NCI-H510A treated with DMSO at 0.1 percent for 48 hours (cell line): ENCODE data around the gene FOXP2.
A peak's percentile ranks its signal among the peaks of the same experiment; 100 is the strongest.
"Not testable (repeated sequence)": the region's sequence is repeated elsewhere in the genome, so short reads cannot be mapped to it uniquely, and the experiment has no call there.

Source experiments
- DNase-seq: peaks from one replicate; lab custom pipeline; 2025; lab: John Stamatoyannopoulos, UW

Gene FOXP2

GRCh38 chr7:114502454-114503254, 88.0 kb downstream of the FOXP2 start:
- DNase-seq = peak; percentile 8

DNA sequence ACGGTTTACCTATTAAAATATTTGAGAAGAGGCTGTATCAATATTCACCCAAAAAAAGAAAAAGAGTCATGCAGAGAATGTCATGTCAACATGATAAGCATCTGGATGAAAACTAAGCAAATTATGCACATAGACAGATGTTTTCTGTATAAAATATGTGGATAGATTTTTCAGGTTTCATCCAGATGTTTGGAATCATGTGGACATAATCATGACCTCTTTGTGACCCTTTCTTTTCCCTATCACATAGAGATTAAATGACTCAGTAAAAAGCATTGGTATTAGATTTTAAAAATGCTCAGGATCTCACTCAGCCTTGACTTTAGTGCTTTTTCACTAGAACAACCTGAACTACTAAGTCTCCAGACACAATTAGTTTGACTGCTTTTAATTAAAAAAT, 90.0 kb downstream of the FOXP2 start:
- DNase-seq = no peak

DNA sequence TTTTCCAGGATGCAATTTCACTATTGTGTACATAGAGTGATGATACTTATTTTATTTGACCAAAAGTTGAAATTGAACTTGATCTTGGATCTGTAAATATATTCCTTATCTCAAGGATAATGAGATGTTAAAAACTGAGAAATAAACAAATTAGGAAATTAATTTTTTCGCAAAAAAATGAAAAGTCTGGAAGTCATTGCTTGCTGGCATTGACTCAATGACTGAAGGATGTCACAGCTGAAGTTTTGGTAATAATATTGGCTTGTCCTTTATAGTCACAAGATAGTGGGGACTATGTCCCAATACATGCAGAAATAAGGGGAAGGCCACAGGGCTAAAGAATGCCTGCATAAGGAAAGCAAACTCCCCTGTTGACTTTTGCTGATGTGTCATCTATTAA, 92.8 kb downstream of the FOXP2 start:
- DNase-seq = no peak

GRCh38 chr7:114508086-114508485, 93.5 kb downstream of the FOXP2 start:
- no peak for DNase-seq

- not testable (repeated sequence) for DNase-seq
Measured at GRCh38 chr7:114510824-114511223, 96.2 kb downstream of the FOXP2 start.

DNA sequence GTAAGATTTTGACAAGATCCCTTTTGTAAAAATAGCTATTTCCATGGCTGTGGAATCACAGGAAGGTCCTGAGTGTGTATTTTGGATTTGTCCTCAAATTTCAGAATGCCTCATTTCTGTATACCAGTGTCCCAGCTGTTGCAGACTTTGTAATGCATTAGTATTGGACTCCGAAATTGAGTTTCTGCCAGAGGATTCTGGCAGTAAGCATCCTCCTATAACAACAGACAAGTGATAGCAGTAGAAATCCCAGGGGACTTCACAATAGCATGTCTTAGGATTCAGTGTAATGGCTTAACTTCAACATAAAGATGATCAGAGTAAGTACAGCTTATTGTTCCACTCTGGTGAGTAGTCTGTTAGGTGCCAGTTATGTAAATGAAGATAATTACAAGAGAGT, 104.6 kb downstream of the FOXP2 start:
- DNase-seq = no peak

GRCh38 chr7:114522081-114522480, 107.5 kb downstream of the FOXP2 start:
- DNase-seq = no peak

DNA sequence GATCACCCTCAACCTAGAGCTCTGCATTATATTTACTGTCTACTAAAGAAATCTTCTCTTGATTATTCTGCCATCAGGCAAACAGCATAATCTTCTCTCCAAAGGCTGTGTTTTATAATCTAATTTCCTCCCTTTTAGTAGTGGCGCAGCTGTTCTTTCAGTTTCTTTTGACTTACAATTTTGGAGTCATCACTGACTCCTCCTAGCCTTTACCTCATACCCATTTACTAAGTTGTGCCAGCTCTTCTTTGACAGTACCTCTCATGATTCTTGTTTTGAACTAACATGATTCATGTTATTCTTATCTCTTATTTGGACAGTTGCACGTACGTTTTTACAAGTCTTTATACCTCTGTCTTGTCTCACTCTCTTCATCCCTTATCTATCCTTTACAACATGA, 113.0 kb downstream of the FOXP2 start:
- no peak for DNase-seq

DNA sequence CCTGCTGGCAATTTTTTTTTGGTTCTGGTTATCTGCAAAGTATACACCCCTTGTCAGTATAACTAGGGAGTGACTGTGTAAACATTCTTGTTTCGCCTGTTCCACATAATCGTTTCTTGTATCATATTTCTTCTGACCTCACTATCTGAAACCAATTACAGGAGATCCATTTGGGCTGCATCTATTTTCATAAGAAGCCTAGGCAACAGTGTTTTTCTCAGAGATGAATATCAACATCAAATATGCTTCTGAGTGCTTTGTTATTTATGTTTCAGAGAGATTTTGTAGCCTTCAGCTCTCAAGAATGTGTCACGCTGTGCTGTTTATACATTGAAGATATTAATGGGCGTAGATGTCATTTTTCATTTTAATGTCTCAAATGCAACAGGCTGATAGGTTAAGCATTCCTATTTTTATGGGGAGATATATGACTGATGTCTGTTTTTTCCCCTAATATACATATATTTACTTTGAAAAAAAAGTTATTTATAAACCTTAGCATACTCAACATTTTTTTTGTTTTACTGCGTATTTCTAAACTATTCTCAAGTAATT, 115.5 kb downstream of the FOXP2 start:
- DNase-seq = peak; percentile 52

DNA sequence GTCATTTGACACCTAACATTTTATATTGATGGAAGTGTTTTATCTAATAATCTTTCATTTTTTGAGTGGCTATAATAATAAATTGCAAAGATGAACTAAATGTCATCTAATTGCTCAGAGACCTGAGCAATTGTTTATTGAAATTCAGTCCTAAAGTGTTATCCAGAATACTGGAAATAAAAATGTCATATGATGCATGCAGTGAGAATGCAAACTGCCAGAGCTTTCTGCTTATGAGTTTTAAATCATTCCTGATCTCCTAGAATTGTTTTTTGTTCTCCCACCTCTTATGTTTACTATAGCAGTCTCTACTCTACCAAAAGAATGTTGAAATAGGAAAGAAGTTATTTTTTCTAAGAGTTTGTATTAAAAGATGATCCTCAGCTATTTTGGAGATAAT, 116.7 kb downstream of the FOXP2 start:
- DNase-seq = no peak

DNA sequence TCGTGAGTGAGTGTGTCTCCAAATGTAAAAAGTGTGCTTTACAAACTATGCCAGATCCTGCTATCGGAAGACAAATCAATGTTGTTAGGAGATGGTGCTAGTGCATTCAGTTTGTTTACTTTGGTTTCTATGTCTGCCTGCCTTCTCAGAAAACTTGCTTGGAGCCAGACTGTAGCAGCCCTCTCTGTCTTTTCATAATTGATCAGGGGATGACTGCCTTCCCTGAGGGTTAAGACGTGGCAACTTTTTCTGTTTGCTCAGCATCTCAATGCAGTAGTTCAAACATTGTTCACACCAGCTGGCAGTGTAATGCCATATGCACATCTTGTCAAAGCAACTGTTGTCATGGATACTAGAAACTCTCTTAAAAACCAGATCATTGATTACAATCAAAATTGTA, 118.5 kb downstream of the FOXP2 start:
- DNase-seq = peak; percentile 78

- DNase-seq = no peak
Measured at GRCh38 chr7:114534953-114535352, 120.3 kb downstream of the FOXP2 start.

DNA sequence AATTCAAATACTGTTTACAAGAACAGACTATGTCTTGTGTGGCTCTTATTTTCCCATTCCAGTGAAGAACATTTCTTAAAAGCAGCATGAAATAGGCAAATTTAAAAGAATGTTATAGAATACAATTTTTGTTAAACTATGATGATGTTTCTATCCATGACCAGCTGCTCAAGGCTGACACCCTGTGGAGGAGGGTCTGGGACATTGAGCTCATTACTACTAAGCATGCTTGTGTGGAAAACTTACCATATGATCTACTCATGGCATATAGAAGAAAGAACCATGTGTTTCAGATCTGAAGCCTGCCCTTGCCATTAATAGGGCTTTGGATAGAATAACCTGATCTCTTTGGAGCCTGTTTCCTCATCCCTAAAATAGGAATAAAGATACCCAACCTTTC, 125.0 kb downstream of the FOXP2 start:
- DNase-seq = peak; percentile 9

- DNase-seq = no peak
Measured at GRCh38 chr7:114540291-114540690, 125.7 kb downstream of the FOXP2 start.

DNA sequence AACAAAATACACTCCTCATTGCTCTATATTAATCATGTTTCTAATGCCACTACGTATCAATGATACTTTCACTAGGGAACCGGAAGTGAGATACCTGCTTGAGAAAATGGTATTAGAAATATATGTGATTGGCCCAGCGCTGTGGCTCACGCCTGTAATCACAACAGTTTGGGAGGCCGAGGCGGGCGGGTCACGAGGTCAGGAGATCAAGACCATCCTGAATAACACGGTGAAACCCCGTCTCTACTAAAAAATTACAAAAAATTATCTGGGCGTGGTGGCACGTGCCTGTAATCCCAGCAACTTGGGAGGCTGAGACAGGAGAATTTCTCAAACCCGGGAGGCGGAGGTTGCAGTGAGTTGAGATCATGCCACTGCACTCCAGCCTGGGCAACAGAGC, 132.7 kb downstream of the FOXP2 start:
- DNase-seq = not testable (repeated sequence)

DNA sequence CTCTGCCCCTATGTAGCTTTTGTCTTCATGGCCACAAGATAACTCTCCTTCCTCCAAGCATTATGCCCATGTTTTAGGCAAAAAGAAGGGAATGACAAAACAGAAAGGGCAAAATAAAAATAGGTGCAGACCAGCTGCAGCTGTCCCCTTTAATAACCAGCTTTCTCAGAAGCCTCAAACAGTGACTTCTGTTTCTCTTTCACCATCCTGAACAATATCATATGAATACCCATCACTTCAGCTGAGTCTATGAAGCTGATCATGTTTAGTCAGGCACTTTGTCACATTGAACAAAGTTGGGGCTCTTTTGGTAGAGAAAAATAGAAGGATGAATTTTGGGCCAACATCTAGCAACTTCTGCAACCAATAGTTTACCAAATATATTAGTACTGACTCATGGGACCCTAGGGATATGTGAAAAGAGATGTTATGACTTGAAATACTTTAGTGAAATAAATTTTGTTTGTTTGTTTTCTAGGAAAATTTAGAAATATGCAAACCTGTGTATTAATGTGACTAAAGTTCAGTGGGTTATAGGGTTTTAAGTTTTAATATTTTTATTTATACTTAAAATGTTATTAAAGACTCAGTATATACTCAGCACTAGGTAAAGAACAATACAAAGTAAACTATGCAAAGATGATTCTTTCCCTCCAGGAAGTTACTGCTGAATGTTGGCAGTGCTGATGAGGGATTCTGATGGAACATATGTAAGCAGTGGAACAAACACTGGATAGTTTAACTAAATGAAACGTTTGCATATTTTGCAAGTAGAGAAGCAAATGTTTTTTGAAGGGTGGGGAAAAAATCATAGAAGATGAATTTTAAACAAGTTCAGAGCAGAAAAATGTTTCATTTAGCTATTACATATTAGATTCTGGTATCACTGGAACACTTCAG, 133.7 kb downstream of the FOXP2 start:
- no peak for DNase-seq

DNA sequence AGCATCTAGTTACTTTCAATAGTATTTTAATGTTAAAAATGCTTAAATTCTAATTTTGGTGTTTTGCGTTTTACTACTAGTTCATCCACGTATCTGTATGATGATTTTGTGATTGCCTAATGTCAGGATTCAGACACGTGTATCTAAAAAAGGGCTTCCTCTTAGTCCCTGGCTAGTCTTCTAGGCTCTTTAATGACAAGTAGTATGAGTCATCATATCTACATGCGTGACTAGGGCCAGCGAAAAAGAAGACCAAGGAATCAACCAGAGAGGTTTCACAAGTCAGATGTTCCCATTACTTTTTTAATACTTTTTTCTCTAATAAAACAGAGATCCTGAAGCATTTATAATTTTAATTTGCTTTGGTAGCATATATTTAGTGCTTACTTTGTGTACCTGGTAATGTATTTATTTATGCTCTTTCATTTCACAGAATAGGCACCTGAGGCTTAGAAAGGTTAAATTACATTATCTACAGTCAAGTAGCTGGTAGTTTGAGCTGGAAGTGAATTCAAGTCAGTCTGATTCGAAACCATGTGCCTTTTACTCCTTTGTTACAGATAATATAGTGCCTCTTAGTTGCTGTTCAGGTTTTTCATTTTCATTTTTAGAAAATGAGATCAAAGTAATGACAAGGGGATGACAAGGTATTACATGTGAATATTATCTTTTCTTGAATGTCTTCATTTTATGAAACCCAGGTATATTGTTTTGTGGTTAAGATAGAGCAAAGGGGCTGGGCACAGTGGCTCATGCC, 140.3 kb downstream of the FOXP2 start:
- DNase-seq = peak; percentile 51

DNA sequence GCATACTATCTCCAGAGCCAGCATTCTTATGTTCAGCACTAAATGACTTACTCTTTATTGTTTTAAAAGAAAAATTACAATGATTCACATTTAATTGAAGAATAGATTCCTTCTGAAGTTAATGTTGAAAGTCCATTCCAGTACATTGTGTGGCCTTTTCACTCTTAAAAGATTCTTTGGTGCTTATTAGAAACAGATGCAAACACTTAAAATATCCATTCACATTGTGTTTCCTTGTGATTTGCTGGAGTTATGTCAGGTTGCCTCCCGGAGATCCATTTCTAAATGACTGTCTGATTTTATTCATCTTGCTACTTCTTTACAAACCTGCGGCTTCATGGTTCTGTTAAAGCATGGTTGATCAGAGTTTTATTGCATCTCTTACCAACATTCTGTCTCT, 152.8 kb downstream of the FOXP2 start:
- no peak for DNase-seq

DNA sequence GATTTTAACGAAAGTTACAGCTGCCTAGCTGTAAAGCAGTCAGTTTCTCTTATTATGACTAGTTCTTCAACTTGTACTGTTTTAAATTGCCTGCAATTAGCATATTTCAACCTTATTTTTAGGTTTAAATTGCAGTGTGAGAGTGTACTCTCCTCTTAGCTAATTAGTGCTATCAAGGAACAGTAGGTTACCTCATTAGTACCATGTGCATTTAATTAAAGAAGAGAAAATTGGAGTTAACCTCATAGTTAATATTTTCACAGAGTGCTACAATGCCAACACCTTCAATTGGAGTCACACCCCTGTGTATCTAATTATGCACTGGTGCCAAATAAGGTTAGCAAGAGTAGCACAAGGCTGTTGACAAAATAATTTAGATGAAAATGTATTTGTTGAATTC, 154.6 kb downstream of the FOXP2 start:
- DNase-seq = no peak

DNA sequence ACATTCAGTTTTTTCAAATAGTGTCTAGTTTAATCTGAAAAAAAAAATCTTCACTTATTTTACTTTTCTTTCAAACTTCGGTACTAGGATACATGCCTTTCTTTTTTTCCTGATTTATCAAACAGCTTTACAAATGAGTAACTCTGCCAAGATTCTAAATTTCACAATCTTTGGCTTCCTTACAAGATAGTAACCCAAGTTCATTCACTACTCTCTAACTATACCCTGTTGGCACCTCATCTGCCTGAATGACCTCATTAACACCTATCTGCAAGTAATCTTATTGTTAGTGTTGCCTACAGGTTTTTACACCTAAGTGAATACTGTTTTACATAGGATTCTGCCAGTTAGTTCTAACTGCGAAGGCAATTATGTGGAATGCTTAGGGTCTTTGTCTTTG, 159.8 kb downstream of the FOXP2 start:
- DNase-seq = no peak

DNA sequence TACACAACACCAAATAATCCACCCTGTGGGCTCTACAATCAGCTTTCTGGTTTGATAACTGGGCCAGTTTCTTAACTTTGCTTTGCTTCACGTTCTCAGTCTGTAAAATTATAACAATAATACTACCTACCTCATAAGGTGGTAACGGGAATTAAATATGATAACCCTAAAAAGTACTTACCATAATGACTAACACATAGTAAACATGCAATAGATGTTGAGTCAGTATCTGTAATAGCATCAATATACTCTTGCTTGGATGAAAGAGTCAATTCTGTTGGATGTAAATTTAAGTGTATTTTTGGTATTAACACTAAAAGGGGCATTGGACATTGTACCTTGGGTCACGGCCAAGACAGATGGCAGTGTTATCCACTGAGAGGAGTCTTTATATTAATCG, 160.5 kb downstream of the FOXP2 start:
- DNase-seq = no peak

- DNase-seq = not testable (repeated sequence)
Measured at GRCh38 chr7:114580963-114581362, 166.3 kb downstream of the FOXP2 start.
